Measurements from ENCODE around the gene SESN1.

GRCh38 chr6:108961077-108961476 lies 133.6 kb downstream of the SESN1 start:
- TF ChIP-seq CTCF (IDR thresholded peaks at IDR 0.05) (no peak), POLR2A (IDR thresholded peaks at IDR 0.05) (no peak)
